Right kidney (tissue), 9 donors: ENCODE measurements around the gene PHLDA1.

Source experiments
- DNase-seq: peaks from one replicate; pipeline ENCODE4 v3.0.0-alpha.2; 2016
- long read RNA-seq, 8 donors: transcript quantifications; one replicate each; lab custom pipeline, GENCODE V29; 2026

Gene PHLDA1
- long read RNA-seq, donor 1, full-length matches to known transcripts = 31 of 31 reads
- long read RNA-seq, donor 1, partial matches to known transcripts = 0 of 31 reads
- long read RNA-seq, donor 1, other reads (novel, unspliced or antisense) = 0 of 31 reads
- long read RNA-seq, donor 2, full-length matches to known transcripts = 16 of 16 reads
- long read RNA-seq, donor 2, partial matches to known transcripts = 0 of 16 reads
- long read RNA-seq, donor 2, other reads (novel, unspliced or antisense) = 0 of 16 reads
- long read RNA-seq, donor 3, full-length matches to known transcripts = 18 of 18 reads
- long read RNA-seq, donor 3, partial matches to known transcripts = 0 of 18 reads
- long read RNA-seq, donor 3, other reads (novel, unspliced or antisense) = 0 of 18 reads
- long read RNA-seq, donor 4, full-length matches to known transcripts = 26 of 26 reads
- long read RNA-seq, donor 4, partial matches to known transcripts = 0 of 26 reads
- long read RNA-seq, donor 4, other reads (novel, unspliced or antisense) = 0 of 26 reads
- long read RNA-seq, donor 5, full-length matches to known transcripts = 43 of 43 reads
- long read RNA-seq, donor 5, partial matches to known transcripts = 0 of 43 reads
- long read RNA-seq, donor 5, other reads (novel, unspliced or antisense) = 0 of 43 reads
- long read RNA-seq, donor 6, full-length matches to known transcripts = 17 of 17 reads
- long read RNA-seq, donor 6, partial matches to known transcripts = 0 of 17 reads
- long read RNA-seq, donor 6, other reads (novel, unspliced or antisense) = 0 of 17 reads
- long read RNA-seq, donor 7, full-length matches to known transcripts = 50 of 50 reads
- long read RNA-seq, donor 7, partial matches to known transcripts = 0 of 50 reads
- long read RNA-seq, donor 7, other reads (novel, unspliced or antisense) = 0 of 50 reads
- long read RNA-seq, donor 8, full-length matches to known transcripts = 26 of 26 reads
- long read RNA-seq, donor 8, partial matches to known transcripts = 0 of 26 reads
- long read RNA-seq, donor 8, other reads (novel, unspliced or antisense) = 0 of 26 reads

DNA sequence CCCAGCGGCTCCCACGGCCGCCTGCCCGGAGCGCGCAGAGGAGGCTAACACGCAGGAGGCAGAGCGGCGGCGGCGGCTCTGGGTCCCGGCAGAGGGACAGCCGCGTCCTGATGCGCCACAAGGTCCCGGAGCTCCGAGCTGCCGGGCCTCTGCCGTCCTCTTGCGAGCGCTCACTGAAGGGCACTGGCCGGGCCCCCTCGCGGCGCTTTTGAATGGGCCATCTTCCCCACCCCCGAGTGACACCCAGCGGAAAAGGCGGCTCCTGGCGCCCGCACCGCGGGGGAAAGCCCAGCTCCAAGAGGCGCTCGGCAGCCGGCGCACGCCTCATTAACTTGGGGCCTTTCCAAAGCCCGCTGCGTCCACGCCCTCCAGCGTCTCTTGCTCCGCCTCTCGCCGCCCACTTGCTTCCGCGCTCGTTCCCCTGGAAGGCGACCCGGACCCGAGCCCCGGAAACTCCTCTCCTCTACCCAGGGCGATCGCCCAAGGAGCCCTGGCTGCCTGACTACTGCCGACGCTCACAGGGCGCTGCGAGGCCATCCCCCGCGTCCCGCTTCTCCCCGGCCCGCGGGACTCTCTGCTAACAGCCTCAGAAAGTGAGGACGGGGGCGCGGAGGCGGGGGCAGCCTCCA is at the start of gene PHLDA1:
Gene PHLDA1 (minus strand): TSS at position 363 of the 629 bp plus-strand sequence.
- peak; percentile 97 for DNase-seq

DNA sequence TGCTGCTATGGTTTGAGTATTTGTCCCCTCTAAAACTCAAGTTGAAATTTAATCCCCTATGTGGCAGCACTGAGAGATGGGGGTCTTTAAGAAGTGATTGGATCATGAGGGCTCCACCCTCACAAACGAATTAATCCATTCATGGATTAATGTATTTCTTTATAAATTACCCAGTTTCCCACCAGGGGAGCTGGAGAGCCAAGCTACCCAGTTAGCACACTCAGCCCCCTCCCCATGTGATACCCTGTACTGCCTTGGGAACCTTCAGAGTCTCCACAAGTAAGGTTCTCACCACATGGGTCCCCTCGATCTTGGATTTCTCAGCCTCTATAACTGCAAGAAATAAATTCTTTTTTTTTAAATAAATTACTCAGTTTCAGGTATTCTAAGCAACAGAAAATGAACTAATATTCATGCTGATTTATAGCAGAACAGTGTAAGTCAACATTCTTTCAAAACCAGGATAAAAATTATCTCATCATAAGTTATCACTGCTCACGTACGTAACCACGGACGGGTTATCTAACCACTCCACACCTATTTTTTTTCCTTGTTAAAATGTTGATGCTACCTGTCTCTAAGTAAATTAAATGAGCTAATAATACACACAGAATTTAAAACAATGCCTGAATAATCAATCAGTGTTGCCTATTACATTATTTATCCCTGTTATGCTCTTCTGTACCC is 49.3 kb upstream of the PHLDA1 start:
- DNase-seq = no peak

DNA sequence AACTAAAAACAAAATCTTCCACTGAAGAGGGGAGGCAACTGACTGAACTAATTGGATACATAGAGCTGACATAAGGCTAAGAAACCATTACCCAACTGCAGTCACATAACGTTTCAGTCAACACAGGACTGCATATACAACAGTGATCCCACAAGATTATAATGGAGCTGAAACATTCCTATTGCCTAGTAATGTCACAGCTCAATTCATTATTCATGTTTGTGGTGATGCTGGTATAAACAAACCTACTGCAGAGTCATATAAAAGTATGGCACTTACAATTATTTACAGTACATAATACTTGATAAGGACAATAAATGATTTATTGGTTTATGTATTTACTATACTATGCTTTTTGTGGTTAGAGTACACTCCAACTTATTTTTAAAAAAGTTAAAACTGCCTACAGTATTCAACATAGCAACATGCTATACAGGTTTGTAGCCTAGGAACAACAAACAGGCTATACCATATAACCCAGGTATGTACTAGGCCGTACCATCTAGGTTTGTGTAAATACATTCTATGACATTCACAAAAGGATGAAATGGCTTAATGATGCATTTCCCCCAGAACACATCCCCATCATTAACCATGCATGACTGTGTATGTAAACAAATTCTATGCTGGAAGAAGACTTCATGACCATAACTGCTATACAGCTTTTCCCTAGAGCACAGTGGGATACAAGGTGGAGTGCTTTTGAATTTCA is 48.6 kb upstream of the PHLDA1 start:
- DNase-seq = no peak

DNA sequence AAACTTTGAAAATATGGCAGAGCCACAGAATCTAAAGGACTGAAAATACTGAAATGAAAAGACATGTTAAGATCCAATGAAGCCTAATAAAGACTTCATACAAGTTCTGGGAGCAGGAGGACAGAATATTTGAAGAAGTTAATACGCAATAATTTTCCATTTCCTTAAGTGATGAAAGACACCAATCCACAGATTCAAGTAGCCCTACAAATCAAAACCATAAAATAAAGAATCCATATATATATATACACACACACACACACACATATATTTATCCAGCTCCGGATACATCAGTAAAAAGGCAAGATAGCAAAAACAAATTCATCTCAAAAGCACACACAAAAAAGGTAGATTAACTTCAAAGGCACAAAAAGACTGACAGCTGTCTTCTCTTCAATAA is 47.2 kb upstream of the PHLDA1 start:
- no peak for DNase-seq

DNA sequence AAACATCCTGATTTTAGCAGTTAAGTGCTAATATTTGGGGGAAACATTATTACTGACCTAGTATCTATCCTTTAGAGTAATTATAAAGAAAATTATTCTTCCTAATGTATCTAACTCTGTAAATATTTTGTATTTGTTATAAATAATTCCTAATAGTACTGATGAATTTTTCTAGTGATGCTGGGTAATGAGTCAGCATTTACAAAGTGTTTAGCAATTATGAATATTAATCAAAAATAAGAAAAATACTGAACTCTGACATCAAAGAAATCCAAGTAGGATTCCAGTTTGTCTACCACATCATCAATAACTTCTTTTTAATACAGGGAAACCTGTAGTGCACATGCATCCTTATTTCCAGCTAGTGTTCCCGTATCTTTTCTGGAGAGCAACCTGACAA is 43.9 kb upstream of the PHLDA1 start:
- no peak for DNase-seq

- DNase-seq = no peak
These were observed 43.2 kb upstream of the PHLDA1 start for GRCh38 chr12:76074701-76075336.

DNA sequence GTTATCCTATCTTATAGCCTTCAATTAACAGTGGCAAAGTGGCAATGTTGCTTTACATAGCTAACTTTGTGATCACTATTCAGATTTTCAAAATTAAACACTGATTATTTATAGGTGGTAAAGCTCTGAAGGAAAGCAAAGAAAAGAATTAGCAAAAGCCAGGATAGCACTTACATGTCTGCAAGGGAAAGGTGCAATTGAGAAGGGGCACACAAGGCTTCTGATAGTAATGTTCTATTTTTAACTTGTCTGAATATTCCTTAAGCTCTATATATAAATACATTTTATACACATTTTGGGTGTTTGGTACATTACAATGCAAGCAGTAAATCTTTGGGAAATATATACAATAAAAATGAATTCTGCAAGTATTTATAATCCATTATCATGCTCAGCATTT is 42.0 kb upstream of the PHLDA1 start:
- DNase-seq = no peak

- no peak for DNase-seq
These were observed 41.0 kb upstream of the PHLDA1 start for GRCh38 chr12:76072568-76072967.

DNA sequence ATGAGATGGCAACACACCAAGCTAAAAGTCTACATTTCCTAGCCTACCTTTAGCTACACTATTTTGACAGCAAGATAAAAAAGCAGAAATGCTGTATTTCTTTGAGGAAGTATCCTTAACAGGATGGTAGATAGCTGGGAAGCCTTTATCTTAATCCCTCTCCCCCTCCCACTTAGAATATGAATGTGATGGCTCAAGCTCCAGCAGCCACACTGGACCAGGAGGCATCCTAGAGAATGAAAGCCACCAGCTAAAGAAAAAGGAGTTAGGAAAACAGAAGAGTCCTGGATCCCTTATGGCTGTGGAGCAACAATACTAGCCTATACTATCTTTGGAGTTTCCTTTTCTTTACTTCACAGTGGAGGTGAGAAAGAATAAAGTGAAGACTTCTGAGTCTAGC is 37.8 kb upstream of the PHLDA1 start:
- no peak for DNase-seq

- no peak for DNase-seq
These were observed 34.3 kb upstream of the PHLDA1 start for GRCh38 chr12:76065917-76066316.

DNA sequence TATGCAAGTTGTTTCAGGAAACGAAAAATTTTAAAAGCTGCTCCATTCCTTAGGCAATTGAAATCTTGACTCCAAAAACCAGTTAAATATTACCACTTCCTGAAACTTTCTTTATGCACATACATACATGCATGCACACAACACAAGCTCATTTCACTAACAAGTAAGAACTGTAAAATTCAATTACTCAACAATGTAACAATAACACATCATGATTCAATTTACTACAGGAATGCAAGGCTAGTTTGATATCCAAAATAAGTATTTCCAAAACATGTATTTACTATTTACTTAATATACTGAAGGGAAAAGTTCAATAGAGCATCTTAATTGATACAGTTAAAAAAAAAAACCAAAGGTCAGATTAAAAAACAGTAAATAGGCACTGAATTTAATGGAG is 33.3 kb upstream of the PHLDA1 start:
- no peak for DNase-seq

DNA sequence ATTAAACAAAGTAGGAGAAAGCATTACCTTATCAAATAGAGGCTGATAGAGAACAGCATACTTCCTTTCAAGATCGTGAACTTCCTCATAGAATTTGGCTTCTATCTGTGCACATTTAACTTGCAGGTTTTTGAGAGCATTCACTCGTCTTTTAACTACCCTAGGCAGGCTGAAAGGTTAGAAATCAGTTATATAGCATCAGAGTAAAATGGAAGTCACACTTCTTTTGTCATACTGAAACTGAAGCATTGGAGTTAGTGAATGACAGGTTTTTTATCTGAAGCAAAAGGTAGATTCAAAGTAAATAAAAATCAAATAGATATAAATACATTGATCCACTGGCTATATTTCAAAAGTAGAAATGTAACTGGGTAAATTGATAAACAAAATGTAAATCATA is 28.5 kb upstream of the PHLDA1 start:
- no peak for DNase-seq

GRCh38 chr12:76057326-76057725 is 25.8 kb upstream of the PHLDA1 start:
- no peak for DNase-seq

DNA sequence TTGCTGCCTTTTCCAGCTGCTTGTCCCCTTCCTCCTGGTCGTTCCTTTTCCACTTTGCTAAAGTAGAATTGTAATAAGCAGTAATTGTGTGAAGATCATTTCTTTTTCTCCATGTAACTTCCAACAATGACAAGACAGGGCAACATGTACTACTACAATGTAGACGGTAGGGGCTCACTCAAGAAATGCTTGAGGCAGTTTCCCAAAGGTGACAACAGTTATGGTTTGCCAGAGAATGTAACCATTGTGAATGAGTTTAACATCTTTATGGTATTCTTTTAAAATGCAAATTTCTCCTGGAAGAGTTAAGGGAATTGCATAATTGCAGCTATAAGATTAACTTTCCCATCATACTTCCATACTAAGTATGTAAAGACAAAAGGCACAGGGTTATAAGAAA is 23.8 kb upstream of the PHLDA1 start:
- DNase-seq = no peak

- DNase-seq = no peak
These were observed 18.1 kb upstream of the PHLDA1 start for GRCh38 chr12:76049575-76050251.

DNA sequence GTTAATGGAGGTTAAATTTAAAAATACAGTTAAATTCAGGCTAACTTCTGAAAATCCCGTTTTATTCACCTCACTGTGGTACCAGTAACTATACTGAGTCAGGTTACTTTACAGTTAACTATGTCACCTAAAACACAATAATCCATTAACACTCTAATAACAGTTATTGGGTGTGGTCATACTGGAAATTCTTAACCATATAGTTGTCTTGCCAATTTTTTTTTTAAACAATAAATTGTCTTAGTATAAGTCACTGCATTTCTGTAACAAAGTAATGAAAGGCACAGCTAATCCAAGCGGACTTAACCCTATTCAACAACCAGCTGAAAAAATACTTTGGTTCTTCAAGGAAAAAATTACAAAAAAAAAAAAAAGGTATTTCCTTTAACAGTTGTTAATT is 16.2 kb upstream of the PHLDA1 start:
- DNase-seq = no peak

DNA sequence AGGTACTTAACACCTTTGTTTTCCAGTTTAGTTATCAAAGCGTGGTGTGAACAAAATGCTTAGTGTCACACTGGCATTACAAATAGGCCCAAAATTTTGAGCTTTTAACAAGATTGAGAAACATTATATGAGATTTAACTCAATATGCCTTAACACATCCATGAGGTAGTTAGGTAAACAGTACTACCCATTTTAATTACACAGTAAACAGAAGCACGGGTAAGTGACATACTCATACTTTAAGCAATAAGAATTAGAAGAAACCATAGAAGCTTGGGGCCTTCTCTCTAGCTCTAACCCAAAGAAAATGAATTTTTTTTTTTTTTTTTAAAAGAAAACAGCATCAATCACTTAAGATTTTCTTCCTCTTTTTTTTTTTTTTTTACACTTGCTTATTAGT is 15.5 kb upstream of the PHLDA1 start:
- DNase-seq = no peak

GRCh38 chr12:76043377-76043776 is 11.8 kb upstream of the PHLDA1 start:
- no peak for DNase-seq

GRCh38 chr12:76042147-76042546 is 10.6 kb upstream of the PHLDA1 start:
- DNase-seq = no peak

GRCh38 chr12:76041406-76041805 is 9.8 kb upstream of the PHLDA1 start:
- no peak for DNase-seq
